Motor neuron (in vitro differentiated cells): ENCODE data around the gene CHRNA1. TPM values are rescaled to one million over a fixed set of nuclear protein-coding genes. Genes with fewer than 3 reads are reported as not detected.
A peak's percentile ranks its signal among the peaks of the same experiment; 100 is the strongest.

Experiments used
- ATAC-seq, 8 experiments: fragments of 200-7000 bp; cut with Tn5 transposase; replicated peaks in 6 of 8; 2 replicates each; pipeline ENCODE4 v1.8.0; 2021; ENCODE audit warnings: mild to moderate bottlenecking in 8 of 8, moderate library complexity in 8 of 8
- H3K27ac ChIP-seq, 2 donors: fragments of 250-450 bp; sonication (Bioruptor Pico); 2 replicates each; pipeline ENCODE4 v1.9.0; 2021; ENCODE audit warnings: antibody characterized with exemption in 2 of 2, mild to moderate bottlenecking in 2 of 2, moderate library complexity in 1 of 2
- H3K4me1 ChIP-seq, 2 donors: fragments of 250-450 bp; sonication (Bioruptor Pico); replicated peaks in 1 of 2; 2 replicates each; pipeline ENCODE4 v1.6.1; 2021; ENCODE audit warnings: antibody characterized with exemption in 2 of 2, mild to moderate bottlenecking in 2 of 2, moderate library complexity in 1 of 2
- H3K4me3 ChIP-seq, 5 donors: fragments of 250-450 bp; sonication (Bioruptor Pico); 2 replicates each; pipeline ENCODE4 v1.9.0; 2021; ENCODE audit warnings: antibody characterized with exemption in 5 of 5, mild to moderate bottlenecking in 5 of 5, moderate library complexity in 4 of 5
- WGBS, 10 experiments: fragments of 450-650 bp; shearing (Covaris generic); methylation state at CpG; one replicate each; pipeline ENCODE4 v1.0.0; 2022; 5-methylcytosine and 5-hydroxymethylcytosine counted together
- in situ Hi-C, 9 experiments: fragments of 400-800 bp; cut with MboI; loops; one replicate each; pipeline ENCODE4 v1.15.0; 2021; ENCODE audit warnings: low sequenced_read_pairs in 9 of 9, low pct_unique_long_range_greater_than_20kb in 2 of 9; ENCODE audit not compliant: unreplicated experiment in 9 of 9
- total RNA-seq, 8 experiments: library from RNA; unstranded; fragments of 300-600 nt; gene quantifications; 2 replicates each; pipeline versions ENCODE4 v1.2.3 to v1.2.4, GENCODE V29; 2022

CHRNA1 gene
- total RNA-seq, 8 experiments from 2014 or later = 0.33 to 2.9 (median 0.87) TPM; not detected in 2

- WGBS, 10 experiments = 80 to 100% (median 92%) methylated on average over 2 to 5 of the region's 5 CpGs; no CpG with 5 or more reads in 2 of the 10 experiments
- in situ Hi-C loops = no loop called here
- Histone ChIP-seq H3K4me1 (peaks cover 30 to 36% of the 10 kb centered on the region in 2 donors), H3K4me3 (no peak overlapping the region), H3K27ac (no peak overlapping the region)
- peak in 1 of 8 experiments; percentile 4 for ATAC-seq
Measured at GRCh38 chr2:174780191-174780840, 16.0 kb upstream of the CHRNA1 start.

- Histone ChIP-seq H3K27ac (no peak overlapping the region), H3K4me1 (peaks cover 36% of the 10 kb centered on the region in 2 donors), H3K4me3 (no peak overlapping the region)
- in situ Hi-C loops = loop anchor here in 2 of 9 experiments (10.0 kb wide), 1 partner anchor 205 kb away; no protein-coding TSS in a partner anchor
- WGBS, 10 experiments = 42 to 100% (median 93%) methylated on average over 1 to 5 of the region's 5 CpGs; no CpG with 5 or more reads in 3 of the 10 experiments
- ATAC-seq = peak in 4 of 8 experiments; percentile 32 to 74 (median 55)
Measured at GRCh38 chr2:174779361-174779928, 15.2 kb upstream of the CHRNA1 start.

GRCh38 chr2:174778085-174778981 is 14.1 kb upstream of the CHRNA1 start:
- H3K27ac ChIP-seq = no peak overlapping the region
- in situ Hi-C loops = loop anchor here in 2 of 9 experiments (10.0 kb wide), 1 partner anchor 206 kb away; no protein-coding TSS in a partner anchor
- WGBS, 10 experiments = 20 to 100% (median 91%) methylated on average over 1 to 10 of the region's 13 CpGs; no CpG with 5 or more reads in 2 of the 10 experiments
- no peak overlapping the region for H3K4me3 ChIP-seq
- H3K4me1 ChIP-seq = peaks cover 36 to 41% of the 10 kb centered on the region in 2 donors
- ATAC-seq = peak in 7 of 8 experiments; percentile 15 to 96 (median 58)

DNA sequence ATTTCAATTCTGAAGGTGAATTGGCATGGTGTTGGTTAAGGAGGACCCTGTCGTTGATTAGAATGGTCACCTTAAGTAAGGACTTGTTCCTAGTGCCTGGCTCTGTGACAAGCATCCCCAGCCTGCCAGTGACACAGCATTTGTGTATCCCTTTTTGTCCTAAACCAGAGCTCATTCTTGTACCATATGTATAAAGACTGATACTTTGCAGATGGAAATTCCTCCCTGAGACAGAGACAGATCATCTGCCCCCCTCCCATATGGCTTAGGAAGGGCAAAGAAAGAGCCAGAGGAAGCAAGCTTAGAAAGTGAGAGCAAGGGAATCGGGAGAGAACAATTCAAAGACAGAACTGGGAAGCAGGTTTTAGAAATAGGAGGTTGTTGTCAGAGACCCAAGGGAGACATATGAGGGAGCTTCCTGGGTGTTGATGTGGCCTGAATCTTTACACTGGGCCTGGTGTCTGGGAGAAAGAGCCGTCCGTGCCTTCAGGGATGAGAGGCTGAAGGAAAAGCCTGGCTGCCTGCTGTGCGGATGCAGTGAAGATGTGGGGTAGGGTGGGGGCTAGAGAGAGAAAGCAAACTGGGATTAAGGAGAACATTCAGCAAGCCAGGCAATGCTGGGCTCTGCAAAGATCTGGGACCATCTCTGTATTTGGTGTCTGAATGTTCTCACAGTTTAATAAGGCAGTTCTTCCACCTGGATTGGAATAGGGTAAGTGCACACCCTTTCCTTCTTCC is 13.2 kb upstream of the CHRNA1 start:
- no peak overlapping the region for H3K27ac ChIP-seq
- no peak overlapping the region for H3K4me3 ChIP-seq
- 6 to 100% (median 48%) methylated on average over 1 to 3 of the region's 5 CpGs; no CpG with 5 or more reads in 4 of the 10 experiments for WGBS, 10 experiments
- in situ Hi-C loops = loop anchor here in 2 of 9 experiments (10.0 kb wide), 1 partner anchor 207 kb away; no protein-coding TSS in a partner anchor
- ATAC-seq = peak in 3 of 8 experiments; percentile 32 to 54 (median 33)
- peaks cover 44 to 49% of the 10 kb centered on the region in 2 donors for H3K4me1 ChIP-seq

- no peak for ATAC-seq
- whole genome bisulfite sequencing, 10 experiments = 20 to 100% (median 68%) methylated on average over 1 to 3 of the region's 3 CpGs; no CpG with 5 or more reads in 3 of the 10 experiments
- in situ Hi-C loops = loop anchor here in 2 of 9 experiments (10.0 kb wide), 1 partner anchor 208 kb away; no protein-coding TSS in a partner anchor
Measured at GRCh38 chr2:174776675-174777074, 12.4 kb upstream of the CHRNA1 start.

GRCh38 chr2:174776223-174776622 is 12.0 kb upstream of the CHRNA1 start:
- Histone ChIP-seq H3K27ac (no peak overlapping the region), H3K4me1 (peaks cover 49 to 59% of the 10 kb centered on the region in 2 donors), H3K4me3 (no peak overlapping the region)
- ATAC-seq = no peak
- 46 to 100% (median 92%) methylated on average over 1 to 5 of the region's 6 CpGs; no CpG with 5 or more reads in 1 of the 10 experiments for WGBS, 10 experiments
- in situ Hi-C loops = loop anchor here in 2 of 9 experiments (10.0 kb wide), 1 partner anchor 209 kb away; no protein-coding TSS in a partner anchor

More at GRCh38 chr2:174776675-174777074, 12.4 kb upstream of the CHRNA1 start:
- Histone ChIP-seq H3K4me3 (no peak overlapping the region), H3K27ac (no peak overlapping the region), H3K4me1 (peaks cover 46 to 55% of the 10 kb centered on the region in 2 donors)

GRCh38 chr2:174775571-174775980 is 11.3 kb upstream of the CHRNA1 start:
- Histone ChIP-seq H3K4me1 (peaks cover 53 to 66% of the 10 kb centered on the region in 2 donors), H3K4me3 (no peak overlapping the region), H3K27ac (no peak overlapping the region)
- in situ Hi-C loops = loop anchor here in 2 of 9 experiments (10.0 kb wide), 1 partner anchor 209 kb away; no protein-coding TSS in a partner anchor
- WGBS, 10 experiments = 69 to 100% (median 89%) methylated on average over 1 to 4 of the region's 5 CpGs; no CpG with 5 or more reads in 4 of the 10 experiments
- no peak for ATAC-seq

- ATAC-seq = no peak
- Histone ChIP-seq H3K4me3 (no peak overlapping the region), H3K4me1 (peaks cover 50 to 63% of the 10 kb centered on the region in 2 donors), H3K27ac (no peak overlapping the region)
- WGBS, 10 experiments = 70 to 100% (median 86%) methylated on average over 1 to 4 of the region's 4 CpGs; no CpG with 5 or more reads in 1 of the 10 experiments
- in situ Hi-C loops = loop anchor here in 7 of 9 experiments (10.0 to 25.0 kb wide), 2 partner anchors 210 to 212 kb away; no protein-coding TSS in a partner anchor
Measured at GRCh38 chr2:174774886-174775285, 10.6 kb upstream of the CHRNA1 start.

GRCh38 chr2:174773215-174773614 is 8.9 kb upstream of the CHRNA1 start:
- H3K4me1 ChIP-seq = peaks cover 34 to 50% of the 10 kb centered on the region in 2 donors
- no peak for ATAC-seq
- WGBS, 10 experiments = 0 to 100% (median 65%) methylated on average over 1 to 2 of the region's 2 CpGs; no CpG with 5 or more reads in 1 of the 10 experiments
- peak overlapping the region; percentile 92 to 96 for H3K27ac ChIP-seq
- in situ Hi-C loops = loop anchor here in 7 of 9 experiments (10.0 to 25.0 kb wide), 2 partner anchors 212 to 214 kb away; no protein-coding TSS in a partner anchor
- no peak overlapping the region for H3K4me3 ChIP-seq

DNA sequence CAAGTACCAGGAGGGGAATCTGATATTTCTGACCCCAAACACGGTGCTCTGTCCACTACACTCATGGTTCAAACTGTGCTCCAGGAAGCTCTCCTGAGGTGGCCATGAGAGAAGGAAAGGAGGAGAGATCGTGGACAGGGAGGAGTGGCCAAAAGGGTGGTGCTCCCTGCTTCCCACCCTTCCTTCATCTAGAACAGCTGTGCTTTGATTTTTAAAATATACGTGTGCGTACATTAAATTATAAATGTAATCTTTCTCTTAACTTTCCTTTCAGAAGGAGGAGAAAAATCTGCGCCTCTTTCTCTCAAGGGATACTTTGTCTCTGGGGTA is 8.2 kb upstream of the CHRNA1 start:
- ATAC-seq = peak in 3 of 8 experiments; percentile 3 to 20 (median 3)
- Histone ChIP-seq H3K27ac (peak overlapping the region; percentile 92 to 96), H3K4me3 (peak overlapping the region in 3 of 5 donors; percentile 9 to 32 (median 20)), H3K4me1 (peaks cover 26 to 42% of the 10 kb centered on the region in 2 donors)
- in situ Hi-C loops = loop anchor here in 7 of 9 experiments (10.0 to 25.0 kb wide), 2 partner anchors 212 to 215 kb away; no protein-coding TSS in a partner anchor
- WGBS, 10 experiments = 0 to 100% (median 36%) methylated on average over 1 to 5 of the region's 5 CpGs; no CpG with 5 or more reads in 1 of the 10 experiments

DNA sequence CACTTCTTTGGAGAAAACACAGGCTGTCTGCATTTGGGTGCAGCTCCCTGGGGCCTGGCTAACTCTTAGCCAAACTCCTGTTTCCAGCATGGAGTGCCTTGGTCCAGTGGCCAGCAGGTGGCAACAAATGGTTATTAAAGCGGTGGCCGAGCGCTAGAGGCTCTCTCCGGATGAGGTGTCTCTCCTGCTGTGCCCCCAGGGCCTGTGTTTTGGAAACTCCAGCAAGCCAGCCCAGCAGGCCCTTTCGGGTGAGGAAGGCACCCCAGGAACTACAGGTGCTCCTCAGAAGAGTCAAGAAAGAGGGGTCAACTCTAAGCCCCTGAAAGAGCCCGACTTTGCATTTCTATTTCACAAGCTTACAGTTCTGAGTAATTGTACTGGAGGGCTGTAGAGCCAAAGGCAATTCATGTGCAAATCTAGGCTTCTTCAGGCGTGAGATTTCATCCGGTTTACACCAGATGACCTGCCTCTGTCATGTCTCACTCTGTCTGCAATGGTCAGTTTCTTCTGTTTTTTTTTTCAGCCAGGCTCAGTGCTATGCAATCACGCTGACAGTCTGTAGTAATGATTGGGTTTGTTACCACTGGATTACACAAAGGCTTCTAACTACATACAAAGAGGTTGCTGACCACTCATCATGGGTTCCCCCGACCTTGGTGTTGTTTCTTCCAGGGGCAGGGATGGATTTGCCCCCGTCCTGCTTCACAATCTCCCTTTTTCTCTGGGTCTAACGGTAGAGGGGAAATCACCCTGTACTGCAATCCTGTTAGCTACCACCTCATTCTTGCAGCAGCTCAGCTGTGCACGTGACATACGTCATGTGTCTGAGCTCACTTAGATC is 7.6 kb upstream of the CHRNA1 start:
- peaks cover 21 to 36% of the 10 kb centered on the region in 2 donors for H3K4me1 ChIP-seq
- ATAC-seq = peak; percentile 92 to 98 (median 94)
- 0 to 93% (median 17%) methylated on average over 1 to 10 of the region's 14 CpGs; no CpG with 5 or more reads in 2 of the 10 experiments for WGBS, 10 experiments
- peak overlapping the region; percentile 9 to 32 (median 20) for H3K4me3 ChIP-seq
- in situ Hi-C loops = loop anchor here in 7 of 9 experiments (10.0 to 25.0 kb wide), 2 partner anchors 213 to 215 kb away; no protein-coding TSS in a partner anchor
- H3K27ac ChIP-seq = peak overlapping the region; percentile 92 to 96
